HEK293 (cell line): ENCODE measurements around the gene ARL5A.

Experiments used
- CTCF ChIA-PET: fragments of 350-600 bp; formaldehyde crosslinking; extraction: SDS; loops from one replicate; lab custom pipeline; 2021; ENCODE audit warnings: antibody characterized with exemption; lab: Yijun Ruan, JAX
- POLR2A ChIA-PET: fragments of 300-600 bp; formaldehyde crosslinking; extraction: SDS; loops from one replicate; lab custom pipeline; 2020; ENCODE audit warnings: antibody characterized with exemption, inconsistent platforms; lab: Yijun Ruan, JAX
- H3K27ac ChIP-seq: fragments of 200-500 bp; sonication (Bioruptor generic); 2 replicates; pipeline ENCODE4 v1.5.1; 2014; ENCODE audit warnings: low read depth, low read length, control low read depth, inconsistent platforms; ENCODE audit errors: extremely low read depth
- H3K36me3 ChIP-seq, 2 experiments: fragments of 200-500 bp in 1 of 2; sonication (Bioruptor generic) in 1 of 2; 1 replicate in 1 of 2; 2 replicates in 1 of 2; pipeline ENCODE4 v1.5.1; 2014 to 2017; ENCODE audit warnings: inconsistent platforms in 2 of 2, low read length in 2 of 2; ENCODE audit not compliant: control insufficient read depth in 2 of 2, insufficient read depth in 1 of 2
- H3K4me1 ChIP-seq: fragments of 200-500 bp; sonication (Bioruptor generic); 2 replicates; pipeline ENCODE4 v1.5.1; 2014; ENCODE audit warnings: mild to moderate bottlenecking, low read length, inconsistent platforms; ENCODE audit not compliant: control insufficient read depth, insufficient read depth
- H3K4me3 ChIP-seq: 2 replicates; pipeline ENCODE4 v1.5.1; 2011; ENCODE audit warnings: low read depth, mild to moderate bottlenecking, control low read depth, low read length, moderate library complexity
- H3K9me3 ChIP-seq: fragments of 200-500 bp; sonication (Bioruptor generic); 2 replicates; pipeline ENCODE4 v1.5.1; 2014; ENCODE audit warnings: low read depth, low read length, inconsistent platforms; ENCODE audit not compliant: control insufficient read depth, insufficient read depth
- CTCF ChIP-seq: fragments of 450-650 bp; formaldehyde crosslinking; IDR thresholded peaks from 2 replicates; pipeline ENCODE4 v1.5.1; 2016; ENCODE audit warnings: missing biosample characterization, missing genetic modification characterization
- ELK4 ChIP-seq: IDR thresholded peaks from 2 replicates; pipeline ENCODE4 v1.6.1; 2011; ENCODE audit warnings: mild to moderate bottlenecking, low read depth, low read length, borderline replicate concordance
- HOXD13 ChIP-seq: sonication (generic); formaldehyde crosslinking; IDR thresholded peaks from 2 replicates; pipeline ENCODE4 v1.8.0; 2022; ENCODE audit warnings: missing genetic modification reagents, borderline replicate concordance
- ZBTB11 ChIP-seq: fragments of 450-650 bp; formaldehyde crosslinking; conservative IDR thresholded peaks from 2 replicates; pipeline ENCODE4 v1.5.1; 2016; ENCODE audit warnings: low read depth, missing biosample characterization, missing genetic modification characterization
- ZNF10 ChIP-seq: fragments of 450-650 bp; formaldehyde crosslinking; IDR thresholded peaks from 2 replicates; pipeline ENCODE4 v1.5.1; 2017; ENCODE audit warnings: missing biosample characterization, missing genetic modification characterization
- ZNF112 ChIP-seq: fragments of 450-650 bp; formaldehyde crosslinking; IDR thresholded peaks from 2 replicates; pipeline ENCODE4 v1.5.0; 2017; ENCODE audit warnings: missing biosample characterization, missing genetic modification characterization
- ZNF211 ChIP-seq: fragments of 450-650 bp; formaldehyde crosslinking; IDR thresholded peaks from 2 replicates; pipeline ENCODE4 v1.5.1; 2016; ENCODE audit warnings: low read depth, missing biosample characterization, missing genetic modification characterization
- ZNF26 ChIP-seq: fragments of 450-650 bp; formaldehyde crosslinking; IDR thresholded peaks from 2 replicates; pipeline ENCODE4 v1.5.1; 2016; ENCODE audit warnings: missing biosample characterization, missing genetic modification characterization
- ZNF302 ChIP-seq: fragments of 450-650 bp; formaldehyde crosslinking; IDR thresholded peaks from 2 replicates; pipeline ENCODE4 v1.5.1; 2016; ENCODE audit warnings: missing biosample characterization, missing genetic modification characterization, low read depth
- ZNF513 ChIP-seq: fragments of 450-650 bp; IDR thresholded peaks from 2 replicates; pipeline ENCODE4 v1.5.1; 2018; ENCODE audit warnings: missing biosample characterization, missing genetic modification characterization
- ZNF549 ChIP-seq: fragments of 450-650 bp; IDR thresholded peaks from 2 replicates; pipeline ENCODE4 v1.5.1; 2018; ENCODE audit warnings: missing biosample characterization, missing genetic modification characterization, mild to moderate bottlenecking, inconsistent platforms, moderate library complexity
- ZNF561 ChIP-seq: fragments of 450-650 bp; IDR thresholded peaks from 2 replicates; pipeline ENCODE4 v1.5.1; 2018; ENCODE audit warnings: missing biosample characterization, missing genetic modification characterization, borderline replicate concordance
- ZNF792 ChIP-seq: fragments of 450-650 bp; formaldehyde crosslinking; IDR thresholded peaks from 2 replicates; pipeline ENCODE4 v1.5.1; 2016; ENCODE audit warnings: missing biosample characterization, missing genetic modification characterization
- ZNF843 ChIP-seq: fragments of 450-650 bp; formaldehyde crosslinking; IDR thresholded peaks from 2 replicates; pipeline ENCODE4 v1.5.1; 2016; ENCODE audit warnings: missing biosample characterization, missing genetic modification characterization
- ZSCAN18 ChIP-seq: fragments of 450-650 bp; formaldehyde crosslinking; IDR thresholded peaks from 2 replicates; pipeline ENCODE4 v1.5.1; 2016; ENCODE audit warnings: missing biosample characterization, missing genetic modification characterization

ARL5A gene

GRCh38 chr2:151799886-151800292, 28.3 kb downstream of the ARL5A start:
- Histone ChIP-seq H3K27ac (no peak overlapping the region), H3K9me3 (no peaks in the 10 kb centered on the region), H3K36me3 (peaks cover 9 to 29% of the 10 kb centered on the region in 2 experiments; a peak in 2 of 3 replicates), H3K4me3 (no peak overlapping the region), H3K4me1 (no peaks in the 10 kb centered on the region)
- no peak for TF ChIP-seq CTCF (tag by site-specific recombination)
- no peak for TF ChIP-seq ZBTB11 (tag by site-specific recombination)
- TF ChIP-seq ZNF10 (tag by site-specific recombination): no peak
- no peak for TF ChIP-seq ZNF302 (tag by site-specific recombination)
- no peak for TF ChIP-seq ZNF112 (tag by site-specific recombination)
- no peak for TF ChIP-seq ZSCAN18 (tag by site-specific recombination)
- TF ChIP-seq HOXD13 (CRISPR knock-in tag): no peak
- TF ChIP-seq ELK4: no peak
- no peak for TF ChIP-seq ZNF561
- TF ChIP-seq ZNF26 (tag by site-specific recombination): no peak
- no peak for TF ChIP-seq ZNF792 (tag by site-specific recombination)
- no peak for TF ChIP-seq ZNF211
- no peak for TF ChIP-seq ZNF513 (tag by site-specific recombination)
- no peak for TF ChIP-seq ZNF843
- TF ChIP-seq ZNF549 (tag by site-specific recombination): no peak
- POLR2A ChIA-PET: no interaction called here
- CTCF ChIA-PET: interaction anchor here (0.6 to 1.3 kb wide), 2 partner anchors 7 to 1504 kb away, joined by 3 to 4 read pairs; no protein-coding TSS in a partner anchor
